Stimulated activated naive CD8-positive, alpha-beta T cell treated with anti-CD3 and anti-CD28 coated beads, Interleukin-15, Interleukin-2, amounts not matched to agents 100 U/mL and 50 U/mL, for 24 hours (primary cell): ENCODE results near the gene KIF16B.
"Not testable (repeated sequence)": the region's sequence is repeated elsewhere in the genome, so short reads cannot be mapped to it uniquely, and the experiment has no call there.

Experiments
- ATAC-seq: fragments of 150-1000 bp; cut with Tn5 transposase; one replicate; pipeline ENCODE4 v1.10.0; 2021
- DNase-seq: peaks from one replicate; pipeline ENCODE4 v3.0.0; 2021

Gene KIF16B

DNA sequence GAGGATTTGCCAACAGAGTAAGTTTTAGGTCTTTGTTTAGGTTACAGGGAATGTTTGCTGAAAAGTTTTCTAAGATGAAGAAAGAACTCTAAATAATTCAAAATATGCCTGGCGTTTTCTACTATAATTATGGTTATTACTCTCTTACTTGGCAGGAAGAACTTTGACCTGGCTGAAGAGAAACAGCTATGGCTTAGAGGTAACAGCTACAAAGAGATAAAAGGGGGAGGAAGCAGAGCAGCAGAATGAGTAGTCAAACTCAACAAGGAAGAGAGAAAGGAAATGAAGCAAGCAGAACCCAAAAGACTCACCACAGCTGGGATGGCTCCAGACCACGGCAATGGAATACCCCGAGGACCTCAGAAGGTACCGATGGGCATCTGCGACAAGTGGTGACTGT, 95.6 kb downstream of the KIF16B start:
- DNase-seq (no peak), ATAC-seq (no peak)

DNA sequence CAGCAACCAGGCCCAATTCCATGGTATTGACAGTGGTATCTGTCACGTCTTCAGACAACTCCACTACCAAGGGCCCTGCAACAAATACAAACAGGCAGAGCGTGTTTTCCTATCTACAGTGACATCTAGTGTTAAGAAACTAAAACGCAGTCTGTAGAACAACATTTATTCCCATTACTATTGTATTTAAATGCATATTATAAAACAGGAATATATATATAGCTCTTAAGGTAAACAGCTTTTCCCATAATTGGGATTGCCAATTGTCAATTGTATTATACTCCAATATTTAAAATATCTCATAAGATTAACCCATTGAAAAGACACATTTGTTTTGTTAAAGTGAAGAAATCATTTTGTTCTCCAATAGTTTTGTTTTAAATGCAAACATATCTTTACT, 97.2 kb downstream of the KIF16B start:
- no peak for DNase-seq
- no peak for ATAC-seq

DNA sequence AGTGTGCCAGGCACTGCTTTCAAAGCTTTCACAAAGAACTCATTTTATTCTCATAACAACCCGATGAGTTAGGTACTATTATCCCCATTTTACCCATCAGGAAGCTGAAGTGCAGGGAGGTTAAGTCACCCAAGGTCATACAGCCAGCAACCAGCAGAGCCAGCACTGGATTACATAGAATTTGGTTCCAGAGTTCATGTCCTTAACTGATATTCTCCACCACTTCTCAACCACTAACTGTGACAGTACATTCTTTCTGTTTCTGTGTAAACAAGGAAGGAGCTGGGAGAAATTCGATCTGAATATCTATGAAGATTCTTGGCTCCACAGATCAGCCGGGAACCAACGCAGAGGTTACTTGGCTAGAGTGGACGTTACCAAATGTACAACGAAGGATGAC, 98.0 kb downstream of the KIF16B start:
- no peak for ATAC-seq
- no peak for DNase-seq

DNA sequence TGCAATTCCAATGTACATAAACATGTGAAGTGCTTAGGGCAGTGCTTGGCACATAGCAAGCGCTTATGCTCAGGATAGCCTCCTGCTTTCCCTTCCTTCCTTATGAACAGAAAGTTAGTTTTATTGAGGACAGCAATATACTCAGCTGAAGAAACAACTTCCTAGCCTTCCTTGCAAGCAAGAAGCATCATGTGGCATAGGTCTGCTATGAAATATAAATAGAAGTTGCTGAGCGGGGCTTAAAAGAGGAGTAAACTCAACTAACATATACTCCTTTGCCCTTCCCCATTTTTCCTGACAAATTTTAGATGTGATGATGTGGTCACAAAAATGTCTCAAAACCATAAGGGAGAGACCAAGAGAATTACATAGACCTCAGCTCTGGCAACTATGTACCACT, 98.9 kb downstream of the KIF16B start:
- DNase-seq = no peak
- no peak for ATAC-seq

DNA sequence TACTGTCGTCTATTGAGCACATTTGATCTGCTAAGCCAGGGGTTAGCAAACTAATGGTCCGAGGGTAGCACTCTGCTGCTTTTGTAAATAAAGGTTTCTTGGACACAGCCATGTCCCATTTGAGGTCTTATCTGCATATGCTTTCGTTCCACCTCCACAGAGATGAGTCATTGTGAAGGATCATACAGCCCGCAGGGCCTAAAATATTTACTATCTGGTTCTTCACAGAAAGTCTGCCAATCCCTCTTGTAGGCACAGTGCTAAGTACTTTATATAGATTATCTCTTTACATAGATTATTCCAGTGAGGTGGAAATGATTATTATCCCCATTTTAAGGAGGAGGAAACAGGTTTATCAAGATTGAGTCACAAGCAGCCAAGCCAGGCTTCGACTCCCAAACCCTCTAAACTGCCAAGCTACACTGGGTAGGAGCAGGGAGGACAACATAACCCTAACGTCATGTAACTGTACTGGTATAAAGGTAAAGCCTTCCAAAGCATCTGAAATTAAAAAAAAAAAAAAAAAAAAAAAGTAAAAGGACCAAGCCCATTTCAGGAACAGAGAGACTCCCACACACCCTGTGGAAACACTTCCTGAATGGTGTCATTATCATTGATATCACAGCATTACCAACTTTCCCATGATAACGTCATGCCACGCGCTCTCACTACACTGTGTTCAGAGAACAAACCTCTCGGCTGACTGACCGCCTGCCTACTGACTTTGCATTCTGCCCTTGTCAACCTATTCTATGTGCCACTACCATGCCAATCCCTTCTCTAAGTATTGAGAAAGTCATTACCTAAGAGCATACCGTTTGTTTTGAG, 101.0 kb downstream of the KIF16B start:
- ATAC-seq (no peak), DNase-seq (no peak)

DNA sequence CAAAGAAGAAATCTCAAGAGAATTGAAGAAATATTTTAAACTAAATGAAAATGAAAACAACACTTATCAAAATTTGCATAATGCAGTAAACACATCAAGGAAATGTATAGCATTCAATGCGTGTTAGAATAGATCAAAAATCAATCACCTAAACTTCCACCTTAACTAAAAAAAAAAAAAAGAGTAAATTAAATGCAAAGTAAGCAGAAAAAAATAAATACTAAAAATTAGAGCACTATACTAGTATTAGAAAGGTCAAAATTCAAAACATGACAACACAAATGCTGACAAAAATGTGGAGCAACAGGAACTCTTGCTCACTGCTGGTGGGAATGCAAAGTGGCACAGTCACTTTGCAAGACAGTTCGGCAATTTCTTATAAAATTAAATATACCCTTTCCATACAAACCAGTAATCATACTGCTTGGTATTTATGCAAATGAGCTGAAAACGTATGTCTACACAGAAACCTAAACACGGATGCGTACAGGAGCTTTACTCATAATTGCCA, 103.8 kb downstream of the KIF16B start:
- DNase-seq (no peak), ATAC-seq (no peak)

DNA sequence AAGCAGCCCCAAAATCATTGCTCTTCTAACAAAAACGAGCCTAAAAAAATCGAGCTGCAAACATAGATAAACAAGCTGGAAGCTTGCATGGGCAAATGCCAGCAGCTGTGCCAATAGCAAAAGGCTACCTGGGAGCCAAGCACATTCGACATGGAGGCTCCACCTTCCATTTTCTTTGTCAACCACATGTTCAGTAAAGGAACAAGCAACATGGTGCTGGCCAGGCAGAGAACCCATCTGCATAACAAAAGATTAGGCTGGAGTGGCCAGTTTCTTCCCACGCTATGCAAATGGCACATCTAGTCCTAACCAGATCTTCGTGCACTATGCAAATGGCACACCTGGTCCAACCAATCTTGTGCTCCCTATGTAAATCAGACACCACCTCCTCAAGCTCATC, 110.5 kb downstream of the KIF16B start:
- no peak for ATAC-seq
- DNase-seq = no peak

DNA sequence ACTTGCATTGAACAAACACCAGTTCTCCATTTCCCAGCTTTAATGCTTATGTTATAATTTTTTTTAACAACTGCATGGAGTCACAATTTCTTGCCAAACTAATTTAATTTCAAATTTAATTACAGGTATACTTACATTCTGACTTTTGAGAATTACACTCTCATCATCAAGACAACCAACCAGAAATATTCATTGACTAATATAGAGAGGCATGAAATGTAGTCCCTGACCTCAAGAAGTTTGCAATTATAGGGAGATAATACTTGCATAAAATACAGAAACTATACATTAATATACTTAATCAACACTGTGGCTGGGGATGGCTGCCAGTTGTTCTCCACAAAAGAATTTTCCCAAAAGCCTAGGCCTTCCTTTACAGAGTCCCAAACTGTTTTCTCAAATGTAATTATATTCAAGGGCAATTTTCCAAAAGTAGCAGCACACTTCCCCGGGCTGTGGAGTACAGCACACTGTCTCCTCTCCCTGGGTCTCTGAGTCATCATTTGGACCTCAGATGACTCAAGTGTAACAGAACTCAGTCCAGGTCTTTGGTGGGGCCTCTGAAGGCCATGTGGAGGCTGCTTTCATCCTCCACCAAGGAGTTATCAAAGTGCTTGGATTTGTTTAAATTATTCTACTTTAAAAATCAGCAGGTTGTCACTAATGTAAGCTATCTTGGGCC, 114.1 kb downstream of the KIF16B start:
- DNase-seq (no peak), ATAC-seq (no peak)

DNA sequence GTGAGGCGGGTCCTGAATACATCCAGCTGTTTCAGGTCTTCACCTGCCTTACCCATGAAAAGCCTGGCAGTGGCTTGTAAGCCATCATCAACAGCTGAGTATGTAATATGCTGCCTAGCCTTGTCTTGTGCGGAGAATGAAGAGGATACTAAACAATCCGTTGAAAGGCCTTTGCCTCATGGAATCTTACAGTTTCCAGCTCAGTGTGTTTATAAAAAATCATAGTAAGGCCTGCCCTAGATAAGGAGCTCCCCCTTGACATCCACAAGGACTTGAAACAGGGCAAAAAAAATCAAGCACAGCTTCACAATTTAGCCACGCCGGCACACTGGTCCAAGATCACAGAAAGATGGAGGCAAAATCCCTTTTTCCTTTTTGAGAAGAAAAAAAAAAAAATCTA, 115.7 kb downstream of the KIF16B start:
- no peak for DNase-seq
- ATAC-seq = no peak

DNA sequence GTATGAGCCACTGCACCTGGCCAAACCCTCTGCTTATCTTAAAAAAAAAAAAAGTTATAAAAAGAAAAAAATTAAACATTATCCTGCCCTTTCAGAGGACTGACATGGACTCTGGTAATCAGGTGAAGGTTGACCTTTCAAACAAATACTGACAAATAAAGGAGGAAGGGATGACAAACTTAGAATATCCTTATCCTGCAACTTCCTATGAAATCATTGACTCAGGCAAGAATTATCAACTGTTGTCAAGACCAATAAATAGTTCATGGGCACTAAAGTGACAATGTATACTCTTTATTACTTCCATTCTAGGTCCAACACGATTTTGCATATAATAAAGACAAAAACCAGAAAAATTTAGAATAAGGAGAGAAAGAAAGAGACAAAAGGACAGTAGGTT, 117.9 kb downstream of the KIF16B start:
- ATAC-seq = no peak
- DNase-seq = no peak

DNA sequence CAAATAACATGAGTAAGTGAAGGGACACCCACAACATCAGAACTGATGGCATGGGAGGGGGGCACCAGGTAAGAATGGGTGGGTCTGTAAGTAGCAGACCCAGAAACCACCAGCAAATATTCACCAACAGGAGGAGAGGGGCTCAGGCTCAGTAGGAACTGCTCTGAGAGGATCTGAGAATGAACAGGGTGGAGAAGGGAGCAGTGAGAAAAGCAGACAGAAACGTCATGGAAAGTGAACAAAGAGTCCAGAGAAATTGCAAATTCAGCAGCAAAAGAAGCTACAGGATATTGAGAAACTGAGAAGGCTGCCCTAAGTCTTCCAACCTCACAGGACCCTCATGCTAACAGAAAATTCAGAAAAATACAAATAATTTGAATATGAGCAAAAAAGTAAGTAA, 121.3 kb downstream of the KIF16B start:
- ATAC-seq = no peak
- DNase-seq = no peak

DNA sequence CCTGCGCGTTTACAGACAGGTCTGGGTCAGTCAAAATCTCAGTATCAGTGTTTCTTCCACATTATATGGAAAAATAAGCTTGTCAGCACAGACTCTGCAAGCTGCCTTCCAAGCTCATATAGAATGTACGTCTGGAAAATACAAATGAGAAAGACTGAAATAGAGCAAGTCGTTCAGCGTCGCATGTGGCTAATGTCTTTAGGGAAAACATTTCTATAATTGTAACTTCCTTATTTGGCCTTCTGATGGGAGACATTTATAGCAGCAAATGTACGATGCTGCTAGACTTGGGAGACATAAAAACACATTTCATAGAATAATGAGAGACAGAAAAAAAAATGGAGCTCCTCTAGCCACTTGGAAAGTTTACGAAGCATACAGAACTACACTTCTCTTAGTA, 122.2 kb downstream of the KIF16B start:
- ATAC-seq = no peak
- no peak for DNase-seq

DNA sequence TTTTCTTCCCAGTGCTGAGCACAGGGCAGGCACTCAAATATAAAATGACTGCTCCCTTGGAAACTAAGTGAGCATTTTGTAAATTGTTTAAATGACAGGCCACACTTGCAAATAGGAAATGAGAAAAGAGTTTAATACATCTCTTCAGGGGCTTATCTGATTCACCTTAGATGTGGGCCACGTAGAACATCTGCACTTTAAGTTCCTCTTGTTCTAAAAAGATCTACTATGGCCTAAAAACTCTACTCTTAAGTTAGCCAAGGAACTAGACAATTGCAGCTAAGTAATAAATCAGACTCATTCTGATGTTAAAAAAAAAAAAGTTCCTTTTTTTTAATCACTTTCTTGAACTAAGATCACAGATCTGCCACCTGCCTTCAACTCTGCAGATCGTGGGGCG, 126.3 kb downstream of the KIF16B start:
- ATAC-seq = no peak
- no peak for DNase-seq

DNA sequence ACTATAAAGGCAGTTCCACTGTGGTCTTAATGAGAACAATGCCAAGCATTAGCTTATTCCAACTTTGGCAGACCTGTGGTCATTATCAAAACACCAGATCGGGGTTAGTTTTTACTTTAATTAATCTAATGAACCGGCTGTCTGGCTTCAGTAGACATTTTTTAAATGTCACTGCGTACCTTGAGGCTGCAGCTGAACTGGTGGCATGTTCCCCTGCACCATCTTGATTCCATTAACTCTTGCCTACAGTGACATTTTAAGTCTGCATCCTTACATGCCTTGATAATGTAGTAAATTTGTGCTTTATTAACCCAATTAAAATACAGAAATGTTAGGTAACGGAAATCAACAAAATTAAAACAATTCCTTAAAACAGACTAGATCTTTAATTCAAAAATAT, 127.0 kb downstream of the KIF16B start:
- no peak for ATAC-seq
- no peak for DNase-seq

DNA sequence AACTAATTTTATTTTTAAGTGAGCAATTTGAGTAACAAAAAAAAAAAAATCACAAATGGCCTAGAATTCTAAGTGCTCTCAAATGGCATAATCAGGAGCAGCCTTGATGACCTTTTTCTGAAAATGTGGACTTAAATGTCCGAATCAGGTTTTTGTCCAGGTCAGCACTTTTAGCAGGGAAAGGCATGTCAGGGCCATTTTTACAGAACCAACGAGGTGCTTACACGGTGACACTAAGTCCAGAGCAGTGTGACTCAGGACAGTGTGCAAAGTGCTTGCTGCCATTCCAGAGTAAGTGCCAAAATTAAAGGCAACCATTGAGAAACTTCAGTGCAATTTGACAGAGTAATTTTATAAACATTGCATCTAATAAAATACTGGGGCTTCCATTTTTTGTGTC, 127.8 kb downstream of the KIF16B start:
- DNase-seq (no peak), ATAC-seq (no peak)

DNA sequence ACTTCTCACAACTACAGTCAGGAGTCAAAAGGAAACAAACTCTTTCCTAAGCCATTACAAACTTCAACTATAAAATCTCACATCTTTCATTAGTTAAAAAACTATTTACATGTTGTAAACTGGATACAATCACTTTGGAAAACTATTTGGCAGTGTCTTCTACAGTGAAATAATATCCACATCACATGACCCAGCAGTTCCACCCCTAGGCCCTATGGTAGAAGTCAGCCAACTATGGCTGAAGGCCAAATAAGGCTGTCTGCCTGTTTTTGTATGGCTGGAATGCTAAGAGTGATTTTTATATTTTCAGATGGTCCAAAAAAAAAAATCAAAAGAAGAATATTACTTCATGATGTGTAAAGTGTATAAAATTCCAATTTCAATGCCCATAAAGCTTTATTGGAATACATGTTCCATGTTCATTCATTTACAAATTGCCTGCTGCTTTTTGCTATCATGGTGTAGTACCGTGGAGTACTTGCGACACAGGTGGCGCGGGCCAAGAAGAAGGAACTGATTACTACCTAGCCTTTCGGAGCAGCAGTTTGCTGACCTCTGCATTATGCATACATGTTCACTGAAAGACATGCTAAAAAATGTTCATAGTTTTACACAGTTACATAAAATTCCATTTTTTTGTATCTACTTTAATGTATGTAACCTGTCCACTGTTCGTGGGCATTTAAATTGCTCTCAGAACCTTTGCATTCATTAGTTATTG, 129.0 kb downstream of the KIF16B start:
- ATAC-seq (no peak), DNase-seq (no peak)

DNA sequence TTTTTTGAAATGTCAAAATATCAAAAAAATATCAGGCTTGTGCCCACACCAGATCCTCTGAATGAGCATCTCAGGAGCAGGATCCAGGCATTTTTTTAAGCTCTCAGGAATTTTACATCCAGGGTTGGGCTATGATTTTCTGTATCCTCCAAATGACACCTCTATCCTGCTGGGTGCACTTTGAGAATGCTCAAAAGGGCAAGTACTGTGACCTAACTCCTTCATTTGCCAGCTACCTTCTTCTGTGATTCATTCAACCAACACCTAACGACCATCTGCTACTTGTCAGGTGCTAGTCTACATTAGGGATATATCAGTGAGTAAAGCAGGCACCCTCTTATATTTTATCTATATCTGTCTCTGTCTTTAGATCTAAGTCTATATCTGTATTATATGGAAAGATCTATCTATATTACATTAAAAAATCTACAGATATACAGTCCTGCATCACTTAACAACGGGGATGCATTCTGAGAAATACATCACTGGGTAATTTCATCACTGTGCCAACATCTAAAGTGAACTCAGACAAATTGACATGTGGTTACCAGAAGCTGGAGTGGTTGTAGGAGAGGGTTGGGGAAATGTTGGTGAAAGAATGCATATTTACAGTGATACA, 131.6 kb downstream of the KIF16B start:
- no peak for DNase-seq
- no peak for ATAC-seq

DNA sequence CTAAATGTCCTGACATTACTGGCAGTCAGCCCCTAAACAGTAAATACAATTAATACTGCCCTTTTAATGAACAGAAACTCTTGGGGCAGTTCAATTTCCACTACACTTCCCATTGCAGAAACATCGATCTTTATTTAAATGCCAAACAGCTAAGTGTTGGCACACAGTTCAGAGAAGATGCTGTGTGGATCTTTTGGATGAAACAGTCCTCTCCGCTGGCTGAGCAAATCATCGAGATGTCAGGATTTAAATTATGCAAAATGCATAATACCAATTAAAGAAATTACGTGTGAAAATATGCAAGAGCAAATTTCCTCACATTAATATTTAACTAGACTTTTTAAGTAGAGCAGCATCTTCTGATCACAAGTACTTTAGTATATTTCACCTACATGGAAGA, 132.6 kb downstream of the KIF16B start:
- ATAC-seq (no peak), DNase-seq (no peak)

DNA sequence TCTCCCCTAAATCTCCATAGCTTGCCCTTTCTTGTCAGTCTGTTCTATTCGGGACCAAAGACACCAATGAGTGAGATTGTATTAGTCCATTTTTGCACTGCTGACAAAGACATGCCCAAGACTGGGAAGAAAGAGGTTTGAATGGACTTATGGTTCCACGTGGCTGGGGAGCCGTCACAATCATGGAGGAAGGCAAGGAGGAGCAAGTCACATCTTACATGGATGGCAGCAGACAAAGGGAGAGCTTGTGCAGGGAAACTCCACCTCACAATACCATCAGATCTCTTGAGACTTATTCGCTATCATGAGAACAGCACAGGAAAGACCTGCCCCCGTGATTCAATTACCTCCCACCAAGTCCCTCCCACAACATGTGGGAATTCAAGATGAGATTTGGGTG, 133.7 kb downstream of the KIF16B start:
- ATAC-seq, DNase-seq: not testable (repeated sequence)

DNA sequence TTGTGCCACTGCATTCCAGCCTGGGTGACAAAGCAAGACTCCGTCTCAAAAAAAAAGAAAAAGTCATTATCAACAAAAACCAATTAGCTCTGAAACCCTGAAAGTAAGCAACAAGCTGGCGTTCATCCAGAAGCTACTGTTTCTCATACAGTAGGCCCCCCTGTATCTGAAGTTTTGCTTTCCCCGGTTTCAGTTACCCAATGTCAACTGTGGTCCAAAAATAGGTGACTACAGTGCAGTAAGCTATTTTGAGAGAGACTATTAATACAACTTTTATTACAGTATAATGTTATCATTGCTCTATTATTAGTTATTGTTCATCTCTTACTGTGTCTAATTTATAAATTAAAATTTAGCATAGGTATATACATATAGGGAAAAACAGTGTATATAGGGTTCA, 135.1 kb downstream of the KIF16B start:
- no peak for ATAC-seq
- no peak for DNase-seq

DNA sequence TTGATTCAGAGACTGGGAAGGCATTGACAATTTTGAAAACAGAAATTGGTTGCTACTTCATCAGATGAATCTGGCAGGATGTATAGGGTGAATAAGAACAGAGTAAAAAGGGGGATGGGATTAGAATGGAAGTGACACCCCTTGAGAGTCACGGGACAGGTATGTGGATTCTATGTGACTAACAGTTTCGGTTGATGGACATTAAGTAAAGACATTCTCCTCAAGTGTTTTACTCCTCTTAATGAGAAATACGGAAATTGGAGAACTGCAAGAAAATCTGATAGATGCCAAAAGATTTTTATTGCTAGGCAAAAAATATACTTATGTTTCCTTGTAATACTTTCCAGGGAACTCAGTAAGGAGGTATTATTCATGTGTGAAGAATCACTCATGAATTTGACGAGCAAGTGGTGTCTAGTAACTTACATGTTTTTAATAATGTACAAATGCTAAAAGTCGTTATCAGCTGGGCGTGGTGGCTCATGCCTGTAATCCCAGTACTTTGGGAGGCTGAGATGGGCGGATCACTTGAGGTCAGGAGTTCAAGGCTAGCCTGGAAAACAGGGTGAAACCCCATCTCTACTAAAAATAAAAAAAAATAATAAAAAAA, 135.8 kb downstream of the KIF16B start:
- no peak for DNase-seq
- ATAC-seq = no peak

DNA sequence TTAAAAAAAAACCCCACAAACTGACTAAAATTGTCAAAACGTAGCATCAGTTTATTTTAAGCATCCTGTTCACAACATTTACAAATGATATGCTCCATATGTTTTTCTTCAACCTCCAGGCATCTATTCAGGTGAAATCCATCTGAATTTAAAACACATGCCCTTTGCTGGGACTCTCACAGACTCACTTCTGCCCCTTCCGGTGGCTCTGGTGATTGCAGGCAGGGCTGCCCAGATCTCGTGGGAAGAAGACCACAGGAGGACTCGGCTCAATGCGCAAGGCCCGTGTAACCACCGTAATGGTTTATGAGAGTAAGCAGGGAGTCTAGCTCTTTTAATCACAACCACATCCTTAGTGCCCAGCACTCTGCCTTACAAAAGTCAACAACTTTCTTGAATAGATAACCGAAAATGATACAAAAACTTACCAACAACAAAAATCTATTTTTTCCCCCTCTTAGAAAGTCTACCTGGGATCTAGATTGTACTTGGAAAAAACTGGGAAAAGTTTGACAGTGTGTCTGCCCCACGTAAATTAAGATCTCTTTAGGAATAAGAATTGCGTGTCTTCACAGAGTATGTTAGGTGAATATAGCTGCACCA, 139.1 kb downstream of the KIF16B start:
- DNase-seq (peak; percentile 64), ATAC-seq (no peak)
